WTC11 (cell line): ENCODE results near the gene AFM.

Source experiments
- CTCF ChIP-seq: fragments of 200-600 bp; IDR thresholded peaks from 2 replicates; pipeline ENCODE4 v1.8.0; 2022; ENCODE audit warnings: antibody characterized with exemption
- MLX ChIP-seq: sonication (generic); formaldehyde crosslinking; IDR thresholded peaks from 2 replicates; pipeline ENCODE4 v1.8.1; 2023; ENCODE audit warnings: mild to moderate bottlenecking, missing genetic modification reagents, moderate library complexity

- TF ChIP-seq CTCF: no peak
- TF ChIP-seq MLX (CRISPR knock-in tag): no peak
Measured at GRCh38 chr4:73485085-73485484, 3.5 kb downstream of the AFM start.
